SK-N-SH (cell line): ENCODE results near the gene CHAF1A.

Experiments used
- CHD2 ChIP-seq: fragments of 150-350 bp; IDR thresholded peaks from 2 replicates; pipeline ENCODE4 v1.6.1; 2018; ENCODE audit warnings: low read length; ENCODE audit not compliant: partially characterized antibody
- CTCF ChIP-seq: fragments of 200-600 bp; sonication (generic); IDR thresholded peaks from 2 replicates; pipeline ENCODE4 v1.6.1; 2017; ENCODE audit warnings: antibody characterized with exemption, mild to moderate bottlenecking, moderate library complexity
- EP300 ChIP-seq, 2 experiments: IDR thresholded peaks; 2 replicates each; pipeline versions ENCODE4 v1.4.0 to v1.6.1; 2012; ENCODE audit warnings: borderline replicate concordance in 1 of 2, low read depth in 1 of 2, low read length in 1 of 2
- FOXM1 ChIP-seq: IDR thresholded peaks from 2 replicates; pipeline ENCODE4 v1.4.0; 2012; ENCODE audit warnings: low read depth, mild to moderate bottlenecking
- POLR2AphosphoS5 ChIP-seq: IDR thresholded peaks from 2 replicates; pipeline ENCODE4 v1.6.1; 2012; ENCODE audit warnings: low read depth, low read length
- RFX5 ChIP-seq: IDR thresholded peaks from 2 replicates; pipeline ENCODE4 v1.6.1; 2012; ENCODE audit warnings: mild to moderate bottlenecking, improper control_type of control experiment, low read length
- USF2 ChIP-seq: fragments of 150-350 bp; IDR thresholded peaks from 2 replicates; pipeline ENCODE4 v1.6.1; 2017; ENCODE audit warnings: antibody characterized with exemption, low read length, low read depth, borderline replicate concordance
- ZBTB33 ChIP-seq: IDR thresholded peaks from 2 replicates; pipeline ENCODE4 v1.4.0; 2012; ENCODE audit warnings: low read depth, borderline replicate concordance

GRCh38 chr19:4455719-4456475 lies 53.5 kb downstream of the CHAF1A start:
- TF ChIP-seq EP300 (IDR thresholded peaks at IDR 0.05; ENCODE audit: borderline replicate concordance in 1 of 2, low read depth in 1 of 2, low read length in 1 of 2) (no peak), CTCF (no peak), POLR2AphosphoS5 (no peak), RFX5 (no peak), CHD2 (no peak), FOXM1 (no peak), ZBTB33 (no peak), USF2 (no peak)
